ENCODE measurements around the gene PPFIBP1.
"Not testable (repeated sequence)": the region's sequence is repeated elsewhere in the genome, so short reads cannot be mapped to it uniquely, and the experiment has no call there.

PPFIBP1 gene

GRCh38 chr12:27544858-27545257, 20.9 kb downstream of the PPFIBP1 start:
- not testable (repeated sequence) for DNase-seq

GRCh38 chr12:27545665-27546064, 21.7 kb downstream of the PPFIBP1 start:
- DNase-seq = no peak

- DNase-seq = no peak
These were observed 23.6 kb downstream of the PPFIBP1 start for GRCh38 chr12:27547592-27547991.

GRCh38 chr12:27548301-27549199, 24.5 kb downstream of the PPFIBP1 start:
- DNase-seq = no peak

- no peak for DNase-seq
These were observed 25.3 kb downstream of the PPFIBP1 start for GRCh38 chr12:27549236-27549800.

GRCh38 chr12:27549801-27550652, 26.0 kb downstream of the PPFIBP1 start:
- no peak for DNase-seq

- DNase-seq = no peak
These were observed 26.6 kb downstream of the PPFIBP1 start for GRCh38 chr12:27550653-27550975.

GRCh38 chr12:27551172-27551840, 27.3 kb downstream of the PPFIBP1 start:
- no peak for DNase-seq

- DNase-seq = no peak
These were observed 28.2 kb downstream of the PPFIBP1 start for GRCh38 chr12:27552235-27552634.

- no peak for DNase-seq
These were observed 29.0 kb downstream of the PPFIBP1 start for GRCh38 chr12:27552886-27553560.

GRCh38 chr12:27553941-27554340, 29.9 kb downstream of the PPFIBP1 start:
- DNase-seq = no peak

GRCh38 chr12:27554421-27555186, 30.6 kb downstream of the PPFIBP1 start:
- no peak for DNase-seq

- no peak for DNase-seq
These were observed 31.4 kb downstream of the PPFIBP1 start for GRCh38 chr12:27555361-27555760.

- DNase-seq = no peak
These were observed 32.1 kb downstream of the PPFIBP1 start for GRCh38 chr12:27555925-27556778.

- no peak for DNase-seq
These were observed 36.1 kb downstream of the PPFIBP1 start for GRCh38 chr12:27560126-27560525.

- DNase-seq = no peak
These were observed 37.7 kb downstream of the PPFIBP1 start for GRCh38 chr12:27561535-27562350.

- DNase-seq = no peak
These were observed 40.7 kb downstream of the PPFIBP1 start for GRCh38 chr12:27564612-27565213.

GRCh38 chr12:27566159-27566558, 42.2 kb downstream of the PPFIBP1 start:
- DNase-seq = no peak

- no peak for DNase-seq
These were observed 42.6 kb downstream of the PPFIBP1 start for GRCh38 chr12:27566626-27567025.

Data from stimulated activated CD4-positive, alpha-beta T cell treated with anti-CD3 and anti-CD28 coated beads, Interleukin-1b, Interleukin-23, amount 100 ng/mL, for 48 hours (primary cell).